Neural progenitor cell (in vitro differentiated cells): Measurements from ENCODE around the gene TCF7L2.

ENCODE experiments used
- EZH2 ChIP-seq: fragments of 200-600 bp; sonication (generic); IDR thresholded peaks from 2 replicates; pipeline ENCODE4 v1.6.1; 2017; ENCODE audit warnings: antibody characterized with exemption, mild to moderate bottlenecking, moderate library complexity
- EZH2phosphoT487 ChIP-seq: fragments of 200-600 bp; sonication (generic); IDR thresholded peaks from 2 replicates; pipeline ENCODE4 v1.6.1; 2017; ENCODE audit warnings: antibody characterized with exemption
- TF ChIP-seq, protein P1 (sequence below): fragments of 200-600 bp; sonication (generic); IDR thresholded peaks from 2 replicates; pipeline ENCODE4 v1.5.1; 2017; ENCODE audit warnings: antibody characterized with exemption, mild to moderate bottlenecking

DNA sequence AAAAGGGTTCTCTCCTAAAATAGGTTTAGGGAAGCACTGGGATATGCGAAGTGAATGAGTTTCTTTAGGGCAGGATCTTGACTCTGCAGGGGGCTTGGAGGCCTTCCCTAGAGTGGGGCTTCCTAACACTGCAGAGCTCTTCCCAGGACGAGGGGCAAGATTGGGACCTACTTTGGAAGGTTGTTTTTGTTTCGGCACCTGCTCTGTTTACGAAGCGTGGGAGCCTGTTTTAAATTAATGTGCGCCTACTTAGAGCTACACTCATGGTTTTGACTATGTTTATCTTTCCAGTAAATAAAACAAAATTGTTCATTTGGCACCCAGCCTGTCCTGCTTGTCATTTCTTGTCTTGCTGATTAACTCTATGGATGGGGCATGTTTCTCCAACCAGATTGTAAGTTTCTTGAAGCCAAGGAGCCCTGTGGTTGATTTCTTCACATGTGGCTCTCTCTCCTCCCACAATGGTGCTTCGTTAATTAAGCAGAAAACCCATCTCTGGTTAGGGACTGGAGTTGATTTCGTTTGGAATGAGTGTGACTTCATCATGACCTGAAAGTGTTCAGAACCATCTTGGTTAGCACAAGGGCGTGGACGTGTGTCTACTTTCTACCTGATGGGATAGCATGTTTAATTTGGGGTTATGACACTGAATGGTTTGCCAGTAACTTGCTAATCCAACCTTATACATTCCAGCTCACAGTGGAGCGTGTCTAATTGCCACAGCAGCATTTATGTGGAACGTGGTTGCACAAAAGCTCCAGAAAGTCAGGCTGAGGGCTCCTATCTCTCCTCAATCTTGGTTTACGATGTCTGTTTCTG is 98.1 kb downstream of the TCF7L2 start:
- TF ChIP-seq EZH2phosphoT487 (no peak), EZH2 (no peak)
- TF ChIP-seq, protein P1, sequence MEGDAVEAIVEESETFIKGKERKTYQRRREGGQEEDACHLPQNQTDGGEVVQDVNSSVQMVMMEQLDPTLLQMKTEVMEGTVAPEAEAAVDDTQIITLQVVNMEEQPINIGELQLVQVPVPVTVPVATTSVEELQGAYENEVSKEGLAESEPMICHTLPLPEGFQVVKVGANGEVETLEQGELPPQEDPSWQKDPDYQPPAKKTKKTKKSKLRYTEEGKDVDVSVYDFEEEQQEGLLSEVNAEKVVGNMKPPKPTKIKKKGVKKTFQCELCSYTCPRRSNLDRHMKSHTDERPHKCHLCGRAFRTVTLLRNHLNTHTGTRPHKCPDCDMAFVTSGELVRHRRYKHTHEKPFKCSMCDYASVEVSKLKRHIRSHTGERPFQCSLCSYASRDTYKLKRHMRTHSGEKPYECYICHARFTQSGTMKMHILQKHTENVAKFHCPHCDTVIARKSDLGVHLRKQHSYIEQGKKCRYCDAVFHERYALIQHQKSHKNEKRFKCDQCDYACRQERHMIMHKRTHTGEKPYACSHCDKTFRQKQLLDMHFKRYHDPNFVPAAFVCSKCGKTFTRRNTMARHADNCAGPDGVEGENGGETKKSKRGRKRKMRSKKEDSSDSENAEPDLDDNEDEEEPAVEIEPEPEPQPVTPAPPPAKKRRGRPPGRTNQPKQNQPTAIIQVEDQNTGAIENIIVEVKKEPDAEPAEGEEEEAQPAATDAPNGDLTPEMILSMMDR: no peak
